HG02571 (cell line): ENCODE data around the gene DNAJC28.
"Not testable (repeated sequence)": the region's sequence is repeated elsewhere in the genome, so short reads cannot be mapped to it uniquely, and the experiment has no call there.

Experiments
- ATAC-seq: cut with Tn5 transposase; IDR thresholded peaks from one replicate; pipeline ENCODE4 v1.9.1; 2021; ENCODE audit warnings: mild to moderate bottlenecking, moderate library complexity; ENCODE audit not compliant: unreplicated experiment

Gene DNAJC28

GRCh38 chr21:33481314-33481943, 10.1 kb downstream of the DNAJC28 start:
- no peak for ATAC-seq

GRCh38 chr21:33480481-33481103, 10.9 kb downstream of the DNAJC28 start:
- no peak for ATAC-seq

- ATAC-seq: peak; percentile 89
Observed at GRCh38 chr21:33479679-33480480, 11.6 kb downstream of the DNAJC28 start, which contains the start of gene TMEM50B. TSS of gene TMEM50B (minus strand) at chr21:33479974. CDS start at chr21:33468885, 11,089 bp downstream.

GRCh38 chr21:33478935-33479678, 12.4 kb downstream of the DNAJC28 start:
- ATAC-seq: peak; percentile 15

- ATAC-seq: no peak
Observed at GRCh38 chr21:33478182-33478581, 13.3 kb downstream of the DNAJC28 start.

GRCh38 chr21:33477066-33477465, 14.4 kb downstream of the DNAJC28 start:
- no peak for ATAC-seq

GRCh38 chr21:33473344-33473743, 18.2 kb downstream of the DNAJC28 start:
- ATAC-seq: no peak

- no peak for ATAC-seq
Observed at GRCh38 chr21:33470701-33471100, 20.8 kb downstream of the DNAJC28 start.

- not testable (repeated sequence) for ATAC-seq
Observed at GRCh38 chr21:33469183-33469582, 22.3 kb downstream of the DNAJC28 start.

GRCh38 chr21:33461538-33462250, 29.8 kb downstream of the DNAJC28 start:
- ATAC-seq: no peak

- ATAC-seq: no peak
Observed at GRCh38 chr21:33458861-33459260, 32.7 kb downstream of the DNAJC28 start.

GRCh38 chr21:33455686-33456446, 35.6 kb downstream of the DNAJC28 start:
- no peak for ATAC-seq

GRCh38 chr21:33452362-33452761, 39.2 kb downstream of the DNAJC28 start:
- ATAC-seq: no peak

- no peak for ATAC-seq
Observed at GRCh38 chr21:33451634-33452071, 39.9 kb downstream of the DNAJC28 start.

GRCh38 chr21:33449616-33450015, 41.9 kb downstream of the DNAJC28 start:
- ATAC-seq: no peak

- ATAC-seq: not testable (repeated sequence)
Observed at GRCh38 chr21:33446620-33447019, 44.9 kb downstream of the DNAJC28 start.

GRCh38 chr21:33444499-33444898, 47.0 kb downstream of the DNAJC28 start:
- no peak for ATAC-seq

GRCh38 chr21:33443194-33443593, 48.3 kb downstream of the DNAJC28 start:
- no peak for ATAC-seq
